Panc1 (cell line): ENCODE data around the gene LHX4.

Experiments used
- CTCF ChIP-seq: fragments of 450-650 bp; IDR thresholded peaks from 2 replicates; pipeline ENCODE4 v1.5.1; 2017; ENCODE audit warnings: mild to moderate bottlenecking
- POLR2AphosphoS5 ChIP-seq: IDR thresholded peaks from 2 replicates; pipeline ENCODE4 v1.6.1; 2012; ENCODE audit warnings: mild to moderate bottlenecking, low read depth, low read length, moderate library complexity
- REST ChIP-seq, 2 experiments: IDR thresholded peaks; 2 replicates each; pipeline ENCODE4 v1.6.1; 2011 to 2012; ENCODE audit warnings: low read depth in 2 of 2, control low read depth in 1 of 2, low read length in 1 of 2, mild to moderate bottlenecking in 1 of 2, moderate library complexity in 1 of 2; ENCODE audit not compliant: insufficient read depth in 1 of 2
- SIN3A ChIP-seq: IDR thresholded peaks from 2 replicates; pipeline ENCODE4 v1.6.1; 2012; ENCODE audit warnings: low read depth, mild to moderate bottlenecking, low read length, moderate library complexity, borderline replicate concordance; ENCODE audit not compliant: insufficient read depth
- TCF7L2 ChIP-seq: IDR thresholded peaks from 2 replicates; pipeline ENCODE4 v1.6.1; 2011; ENCODE audit warnings: mild to moderate bottlenecking, low read depth, low read length, inconsistent platforms

GRCh38 chr1:180288940-180289339 is 58.9 kb downstream of the LHX4 start:
- TF ChIP-seq POLR2AphosphoS5 (no peak), CTCF (no peak), REST (IDR thresholded peaks at IDR 0.05; ENCODE audit: insufficient read depth in 1 of 2, low read depth in 2 of 2, low read length in 1 of 2) (no peak), SIN3A (no peak), TCF7L2 (no peak)
